Mesenchymal stem cell (in vitro differentiated cells and primary cell): ENCODE measurements around the gene AREL1.
A peak's percentile ranks its signal among the peaks of the same experiment; 100 is the strongest.

Experiments
- DNase-seq: peaks from one replicate; pipeline ENCODE4 v3.0.0-alpha.2; 2013
- H2AFZ ChIP-seq: one replicate; pipeline ENCODE4 v1.6.1; 2013; ENCODE audit warnings: low read depth, mild to moderate bottlenecking, control low read depth, inconsistent platforms, low read length, moderate library complexity
- H2AK5ac ChIP-seq: 2 replicates; pipeline ENCODE4 v1.6.1; 2013; ENCODE audit warnings: low read length, moderate library complexity, mild to moderate bottlenecking, inconsistent platforms; ENCODE audit not compliant: severe bottlenecking
- H2BK120ac ChIP-seq: one replicate; pipeline ENCODE4 v1.6.1; 2013; ENCODE audit warnings: low read depth, mild to moderate bottlenecking, inconsistent platforms, low read length, moderate library complexity
- H2BK12ac ChIP-seq, 2 experiments: one replicate each; pipeline ENCODE4 v1.6.1; 2013; ENCODE audit warnings: inconsistent platforms in 2 of 2, low read length in 2 of 2, mild to moderate bottlenecking in 2 of 2, moderate library complexity in 2 of 2, control low read depth in 1 of 2
- H2BK15ac ChIP-seq: one replicate; pipeline ENCODE4 v1.6.1; 2013; ENCODE audit warnings: mild to moderate bottlenecking, low read depth, inconsistent platforms; ENCODE audit not compliant: poor library complexity, severe bottlenecking
- H2BK5ac ChIP-seq: 2 replicates; pipeline ENCODE4 v1.6.1; 2013; ENCODE audit warnings: low read depth, mild to moderate bottlenecking, low read length, control low read depth, inconsistent platforms; ENCODE audit not compliant: poor library complexity, severe bottlenecking
- H3K14ac ChIP-seq, 2 experiments: one replicate each; pipeline ENCODE4 v1.6.1; 2013; ENCODE audit warnings: inconsistent platforms in 2 of 2, low read length in 2 of 2, control low read depth in 1 of 2, mild to moderate bottlenecking in 1 of 2, moderate library complexity in 1 of 2
- H3K18ac ChIP-seq, 2 experiments: one replicate each; pipeline ENCODE4 v1.6.1; 2013; ENCODE audit warnings: inconsistent platforms in 2 of 2, low read length in 2 of 2, control low read depth in 1 of 2, low read depth in 1 of 2, mild to moderate bottlenecking in 1 of 2
- H3K23ac ChIP-seq, 2 experiments: one replicate each; pipeline ENCODE4 v1.6.1; 2013; ENCODE audit warnings: inconsistent platforms in 2 of 2, low read length in 2 of 2, mild to moderate bottlenecking in 2 of 2, moderate library complexity in 2 of 2, control low read depth in 1 of 2
- H3K27ac ChIP-seq: 2 replicates; pipeline ENCODE4 v1.5.1; 2013; ENCODE audit warnings: mild to moderate bottlenecking, moderate library complexity, low read length, control low read depth, inconsistent platforms; ENCODE audit not compliant: poor library complexity, severe bottlenecking
- H3K27me3 ChIP-seq, 2 experiments: 2 replicates each; pipeline versions ENCODE4 v1.6.1 to v1.7.0; 2013; ENCODE audit warnings: low read length in 2 of 2, mild to moderate bottlenecking in 2 of 2, moderate library complexity in 2 of 2, control low read depth in 1 of 2, inconsistent platforms in 1 of 2; ENCODE audit not compliant: control insufficient read depth in 1 of 2, insufficient read depth in 1 of 2
- H3K36me3 ChIP-seq, 2 experiments: 2 replicates each; pipeline versions ENCODE4 v1.6.1 to v1.7.0; 2013; ENCODE audit warnings: low read length in 2 of 2, control low read depth in 1 of 2, inconsistent platforms in 1 of 2, low read depth in 1 of 2, mild to moderate bottlenecking in 1 of 2; ENCODE audit not compliant: insufficient read depth in 2 of 2, control insufficient read depth in 1 of 2
- H3K4ac ChIP-seq, 2 experiments: one replicate each; pipeline ENCODE4 v1.6.1; 2013; ENCODE audit warnings: inconsistent platforms in 2 of 2, low read length in 2 of 2, mild to moderate bottlenecking in 2 of 2, moderate library complexity in 2 of 2, control low read depth in 1 of 2, low read depth in 1 of 2
- H3K4me1 ChIP-seq: 2 replicates; pipeline ENCODE4 v1.6.1; 2013; ENCODE audit warnings: low read depth, low read length, control low read depth; ENCODE audit not compliant: control insufficient read depth, insufficient read depth
- H3K4me2 ChIP-seq: 2 replicates; pipeline ENCODE4 v1.6.1; 2013; ENCODE audit warnings: low read length, mild to moderate bottlenecking, inconsistent platforms; ENCODE audit not compliant: poor library complexity, severe bottlenecking
- H3K4me3 ChIP-seq, 2 experiments: 2 replicates each; pipeline versions ENCODE4 v1.5.1 to v1.7.0; 2013; ENCODE audit warnings: low read length in 2 of 2, mild to moderate bottlenecking in 2 of 2, control low read depth in 1 of 2, low read depth in 1 of 2; ENCODE audit not compliant: insufficient read depth in 1 of 2
- H3K79me1 ChIP-seq: replicated peaks from 2 replicates; pipeline ENCODE4 v1.6.1; 2013; ENCODE audit warnings: mild to moderate bottlenecking, control low read depth, low read length, inconsistent platforms; ENCODE audit not compliant: poor library complexity, severe bottlenecking
- H3K9ac ChIP-seq: 2 replicates; pipeline ENCODE4 v1.7.0; 2013; ENCODE audit warnings: mild to moderate bottlenecking, low read length, moderate library complexity
- H3K9me3 ChIP-seq: 2 replicates; pipeline ENCODE4 v1.7.0; 2013; ENCODE audit warnings: mild to moderate bottlenecking, low read length; ENCODE audit not compliant: control insufficient read depth
- H4K8ac ChIP-seq: one replicate; pipeline ENCODE4 v1.6.1; 2013; ENCODE audit warnings: inconsistent platforms, mild to moderate bottlenecking, low read length, moderate library complexity
- H4K91ac ChIP-seq: one replicate; pipeline ENCODE4 v1.6.1; 2013; ENCODE audit warnings: mild to moderate bottlenecking, low read length, inconsistent platforms
- WGBS: methylation state at CpG from one replicate; pipeline ENCODE4 v1.1.7; 2013; ENCODE audit warnings: mixed read lengths; 5-methylcytosine and 5-hydroxymethylcytosine counted together

The AREL1 gene

GRCh38 chr14:74658535-74659131 is 54.2 kb downstream of the AREL1 start:
- no peak overlapping the region for H2BK5ac ChIP-seq
- no peak overlapping the region for H2BK12ac ChIP-seq
- H2BK120ac ChIP-seq = no peak overlapping the region
- H3K14ac ChIP-seq = no peak overlapping the region
- H4K91ac ChIP-seq = no peak overlapping the region
- H4K8ac ChIP-seq = no peak overlapping the region
- H3K4me3 ChIP-seq = peak overlapping the region in 1 of 2 experiments; percentile 13
- no CpG with 5 or more reads among the region's 1 CpG for WGBS
- H3K4me1 ChIP-seq = peaks cover 2% of the 10 kb centered on the region
- H3K9me3 ChIP-seq = no peaks in the 10 kb centered on the region
- no peak for DNase-seq
- no peak overlapping the region for H3K4me2 ChIP-seq
- no peak overlapping the region for H2AK5ac ChIP-seq
- H3K36me3 ChIP-seq = peaks cover 31 to 58% of the 10 kb centered on the region in 2 experiments
- H3K27me3 ChIP-seq = no peaks in the 10 kb centered on the region
- H3K9ac ChIP-seq = no peak overlapping the region
- H3K18ac ChIP-seq = no peak overlapping the region
- no peak overlapping the region for H3K23ac ChIP-seq
- H3K79me1 ChIP-seq = peaks cover 4% of the 10 kb centered on the region
- no peak overlapping the region for H2BK15ac ChIP-seq
- H2AFZ ChIP-seq = no peak overlapping the region
- no peak overlapping the region for H3K4ac ChIP-seq
- peak overlapping the region; percentile 42 for H3K27ac ChIP-seq

- peaks cover 4% of the 10 kb centered on the region for H3K79me1 ChIP-seq
- no peak overlapping the region for H2AFZ ChIP-seq
Measured at GRCh38 chr14:74656964-74657363, 55.9 kb downstream of the AREL1 start.

GRCh38 chr14:74655599-74656395 is 57.1 kb downstream of the AREL1 start:
- 0% methylated on average over 1 of the region's 2 CpGs for WGBS
- Histone ChIP-seq H2BK12ac (no peak overlapping the region), H3K9me3 (no peaks in the 10 kb centered on the region), H2BK120ac (no peak overlapping the region), H2AK5ac (no peak overlapping the region), H3K36me3 (peaks cover 26 to 37% of the 10 kb centered on the region in 2 experiments), H3K18ac (no peak overlapping the region), H3K27me3 (no peaks in the 10 kb centered on the region), H3K14ac (no peak overlapping the region), H3K23ac (no peak overlapping the region), H3K79me1 (peaks cover 4% of the 10 kb centered on the region), H3K4me1 (peaks cover 8% of the 10 kb centered on the region), H4K91ac (no peak overlapping the region), H2BK5ac (no peak overlapping the region), H3K4me3 (no peak overlapping the region), H3K9ac (peak overlapping the region; percentile 40), H3K4ac (no peak overlapping the region), H4K8ac (no peak overlapping the region), H2BK15ac (no peak overlapping the region), H2AFZ (no peak overlapping the region), H3K4me2 (no peak overlapping the region), H3K27ac (peak overlapping the region; percentile 31)
- DNase-seq = peak; percentile 78

More at GRCh38 chr14:74656964-74657363, 55.9 kb downstream of the AREL1 start:
- Histone ChIP-seq H4K8ac (no peak overlapping the region), H2AK5ac (peak overlapping the region; percentile 19), H3K36me3 (peaks cover 33 to 48% of the 10 kb centered on the region in 2 experiments), H2BK12ac (no peak overlapping the region), H3K27ac (no peak overlapping the region), H3K14ac (no peak overlapping the region), H2BK5ac (no peak overlapping the region), H3K4me1 (peaks cover 8% of the 10 kb centered on the region), H2BK120ac (no peak overlapping the region), H2BK15ac (no peak overlapping the region), H3K4me3 (no peak overlapping the region), H3K23ac (no peak overlapping the region), H3K9ac (no peak overlapping the region), H3K9me3 (no peaks in the 10 kb centered on the region), H3K18ac (no peak overlapping the region), H3K4me2 (no peak overlapping the region), H3K27me3 (no peaks in the 10 kb centered on the region), H4K91ac (no peak overlapping the region), H3K4ac (no peak overlapping the region)
- DNase-seq = no peak
- 87% methylated on average over 3 of the region's 3 CpGs for WGBS

- H3K4me1 ChIP-seq = peaks cover 7% of the 10 kb centered on the region
- H3K4me3 ChIP-seq = no peak overlapping the region
- H3K27ac ChIP-seq = no peak overlapping the region
- H3K36me3 ChIP-seq = peaks cover 26 to 28% of the 10 kb centered on the region in 2 experiments
- H3K9ac ChIP-seq = peak overlapping the region; percentile 40
- no peak overlapping the region for H2BK5ac ChIP-seq
- no peak overlapping the region for H2BK15ac ChIP-seq
- no peak for DNase-seq
- WGBS = 94% methylated on average over 3 of the region's 3 CpGs
- H2BK12ac ChIP-seq = peak overlapping the region in 1 of 2 experiments; percentile 31
- peak overlapping the region in 1 of 2 experiments; percentile 64 for H3K18ac ChIP-seq
- no peaks in the 10 kb centered on the region for H3K9me3 ChIP-seq
- no peak overlapping the region for H3K4me2 ChIP-seq
- H4K91ac ChIP-seq = no peak overlapping the region
- no peak overlapping the region for H3K23ac ChIP-seq
- no peak overlapping the region for H4K8ac ChIP-seq
- peaks cover 4% of the 10 kb centered on the region for H3K79me1 ChIP-seq
- no peak overlapping the region for H3K14ac ChIP-seq
- no peak overlapping the region for H2AFZ ChIP-seq
- H2AK5ac ChIP-seq = no peak overlapping the region
- no peaks in the 10 kb centered on the region for H3K27me3 ChIP-seq
- H2BK120ac ChIP-seq = no peak overlapping the region
- peak overlapping the region in 1 of 2 experiments; percentile 71 for H3K4ac ChIP-seq
Measured at GRCh38 chr14:74654931-74655330, 57.9 kb downstream of the AREL1 start.
